ENCODE measurements around the gene COIL. TPM values are rescaled to one million over a fixed set of nuclear protein-coding genes. Genes with fewer than 3 reads are reported as not detected.

Gene COIL
- total RNA-seq, 3 donors from 2014 or later, result 8.8 to 23.0 (median 16.7) TPM

DNA sequence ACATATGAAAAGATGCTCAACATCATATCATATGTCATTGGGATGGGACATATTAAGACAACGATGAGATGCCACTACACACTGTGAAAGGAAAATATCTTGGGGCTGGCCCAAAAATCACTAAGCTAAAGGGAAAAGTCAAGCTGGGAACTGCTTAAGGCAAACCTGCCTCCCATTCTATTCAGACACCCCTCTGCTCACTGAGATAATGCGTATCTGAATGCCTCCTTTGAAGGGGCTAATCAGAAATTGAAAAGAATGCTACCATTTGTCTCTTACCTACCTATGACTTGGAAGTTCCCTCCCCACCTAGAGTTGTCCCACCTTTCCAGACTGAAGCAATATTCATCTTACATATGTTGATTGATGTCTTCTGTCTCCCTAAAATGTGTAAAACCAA is 35.8 kb downstream of the COIL start:
- Histone ChIP-seq H3K27ac (no peak overlapping the region), H3K27me3 (no peaks in the 10 kb centered on the region), H3K9me3 (no peaks in the 10 kb centered on the region), H3K36me3 (no peaks in the 10 kb centered on the region), H3K4me1 (no peaks in the 10 kb centered on the region), H3K4me3 (no peak overlapping the region)
- DNase-seq (ENCODE audit: low spot score in 2 of 2), result no peak
- intact Hi-C loops (cut with DNase I; ENCODE audit: low total_unique reads), result no loop called here
- no peak for TF ChIP-seq POLR2A (IDR thresholded peaks at IDR 0.05)
- TF ChIP-seq, protein P1, sequence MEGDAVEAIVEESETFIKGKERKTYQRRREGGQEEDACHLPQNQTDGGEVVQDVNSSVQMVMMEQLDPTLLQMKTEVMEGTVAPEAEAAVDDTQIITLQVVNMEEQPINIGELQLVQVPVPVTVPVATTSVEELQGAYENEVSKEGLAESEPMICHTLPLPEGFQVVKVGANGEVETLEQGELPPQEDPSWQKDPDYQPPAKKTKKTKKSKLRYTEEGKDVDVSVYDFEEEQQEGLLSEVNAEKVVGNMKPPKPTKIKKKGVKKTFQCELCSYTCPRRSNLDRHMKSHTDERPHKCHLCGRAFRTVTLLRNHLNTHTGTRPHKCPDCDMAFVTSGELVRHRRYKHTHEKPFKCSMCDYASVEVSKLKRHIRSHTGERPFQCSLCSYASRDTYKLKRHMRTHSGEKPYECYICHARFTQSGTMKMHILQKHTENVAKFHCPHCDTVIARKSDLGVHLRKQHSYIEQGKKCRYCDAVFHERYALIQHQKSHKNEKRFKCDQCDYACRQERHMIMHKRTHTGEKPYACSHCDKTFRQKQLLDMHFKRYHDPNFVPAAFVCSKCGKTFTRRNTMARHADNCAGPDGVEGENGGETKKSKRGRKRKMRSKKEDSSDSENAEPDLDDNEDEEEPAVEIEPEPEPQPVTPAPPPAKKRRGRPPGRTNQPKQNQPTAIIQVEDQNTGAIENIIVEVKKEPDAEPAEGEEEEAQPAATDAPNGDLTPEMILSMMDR (IDR thresholded peaks at IDR 0.05), result no peak
- no peak for TF ChIP-seq POLR2AphosphoS5 (IDR thresholded peaks at IDR 0.05)

DNA sequence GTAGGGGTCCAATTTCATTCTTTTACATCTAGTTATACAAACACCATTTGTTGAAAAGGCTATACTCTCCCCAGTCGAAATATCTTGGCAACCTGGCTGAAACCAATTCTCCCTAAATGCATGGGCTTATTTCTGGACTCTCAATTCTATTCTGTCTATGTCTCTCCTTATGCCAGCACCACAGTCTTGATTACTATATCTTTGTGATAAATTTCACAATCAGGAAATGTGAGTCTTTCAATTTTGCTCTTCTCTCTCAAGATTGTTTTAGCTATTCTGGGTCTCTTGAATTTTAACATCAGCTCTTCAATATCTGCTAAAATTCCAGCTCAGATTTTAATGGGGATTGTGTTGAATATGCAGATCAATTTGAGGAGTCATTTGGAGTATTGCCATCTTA is 41.1 kb downstream of the COIL start:
- H3K9me3 ChIP-seq, result no peaks in the 10 kb centered on the region
- intact Hi-C loops (cut with DNase I; ENCODE audit: low total_unique reads), result no loop called here
- no peaks in the 10 kb centered on the region for H3K36me3 ChIP-seq
- H3K27me3 ChIP-seq, result no peaks in the 10 kb centered on the region
- peaks cover 0 to 4% of the 10 kb centered on the region in 2 donors for H3K4me1 ChIP-seq
- H3K27ac ChIP-seq, result no peak overlapping the region
- TF ChIP-seq POLR2A (IDR thresholded peaks at IDR 0.05) (no peak), POLR2AphosphoS5 (IDR thresholded peaks at IDR 0.05) (no peak)
- TF ChIP-seq, protein P1 (IDR thresholded peaks at IDR 0.05), result no peak
- H3K4me3 ChIP-seq, result no peak overlapping the region
- no peak for DNase-seq (ENCODE audit: low spot score in 2 of 2)

DNA sequence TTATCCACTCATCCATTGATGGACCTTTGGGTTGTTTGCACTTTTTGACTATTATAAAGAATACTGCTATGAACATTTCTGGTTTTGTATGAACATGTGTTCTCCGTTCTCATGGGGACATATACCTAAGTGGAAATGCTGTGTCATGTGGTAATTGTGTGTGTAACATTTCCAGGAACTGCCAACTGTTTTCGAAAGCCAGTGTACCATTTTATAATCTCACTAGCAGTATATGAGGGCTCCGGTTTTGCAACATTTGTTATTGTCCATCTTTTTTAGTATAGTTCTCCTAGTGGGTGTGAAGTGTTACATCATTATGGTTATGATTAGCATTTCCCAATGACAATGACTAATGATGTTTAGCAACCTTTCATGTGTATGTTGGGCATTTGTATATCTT is 41.9 kb downstream of the COIL start:
- Histone ChIP-seq H3K4me1 (peaks cover 0 to 4% of the 10 kb centered on the region in 2 donors), H3K27me3 (no peaks in the 10 kb centered on the region), H3K27ac (no peak overlapping the region), H3K4me3 (no peak overlapping the region), H3K36me3 (no peaks in the 10 kb centered on the region), H3K9me3 (no peaks in the 10 kb centered on the region)
- TF ChIP-seq POLR2A (IDR thresholded peaks at IDR 0.05), result no peak
- no peak for DNase-seq (ENCODE audit: low spot score in 2 of 2)
- intact Hi-C loops (cut with DNase I; ENCODE audit: low total_unique reads), result no loop called here

DNA sequence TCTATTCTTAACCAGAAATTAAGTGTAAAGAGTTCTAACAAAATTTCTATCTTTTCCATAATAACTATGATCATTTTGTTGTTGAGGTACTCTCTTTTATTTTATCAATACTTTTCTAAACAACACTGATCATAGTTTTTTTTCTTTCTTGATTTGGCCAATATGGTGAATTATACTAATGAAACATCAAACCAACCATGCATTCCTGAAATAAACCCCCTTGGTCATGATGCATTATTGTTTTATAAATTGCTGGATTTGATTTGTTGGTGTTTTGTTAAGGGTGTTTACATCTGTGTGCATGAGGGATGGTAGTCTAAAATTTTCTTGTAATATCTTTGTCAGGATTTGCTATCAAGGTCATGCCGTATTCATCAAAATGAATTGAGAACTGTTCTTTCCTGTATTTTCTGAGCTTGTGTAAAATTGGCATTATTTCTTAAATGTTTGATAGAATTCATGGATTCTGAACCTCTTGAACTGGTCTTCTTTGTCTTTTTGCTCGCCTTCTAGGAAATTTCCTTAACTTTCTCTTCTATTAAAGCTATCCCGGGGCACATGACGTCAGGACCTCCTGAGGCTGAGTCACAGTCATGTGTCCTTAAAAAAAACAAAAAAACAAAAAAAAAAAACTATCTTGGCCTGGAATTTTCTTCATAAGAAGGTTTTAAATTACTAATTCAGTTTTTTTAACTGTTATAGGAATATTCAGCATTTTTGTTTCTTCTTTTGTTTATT is 43.1 kb downstream of the COIL start:
- Histone ChIP-seq H3K27ac (no peak overlapping the region), H3K36me3 (no peaks in the 10 kb centered on the region), H3K4me3 (no peak overlapping the region), H3K9me3 (no peaks in the 10 kb centered on the region), H3K4me1 (peaks cover 0 to 4% of the 10 kb centered on the region in 2 donors), H3K27me3 (no peaks in the 10 kb centered on the region)
- intact Hi-C loops (cut with DNase I; ENCODE audit: low total_unique reads), result no loop called here
- TF ChIP-seq, protein P1 (IDR thresholded peaks at IDR 0.05), result no peak
- TF ChIP-seq POLR2AphosphoS5 (IDR thresholded peaks at IDR 0.05) (no peak), POLR2A (IDR thresholded peaks at IDR 0.05) (no peak)
- no peak for DNase-seq (ENCODE audit: low spot score in 2 of 2)

DNA sequence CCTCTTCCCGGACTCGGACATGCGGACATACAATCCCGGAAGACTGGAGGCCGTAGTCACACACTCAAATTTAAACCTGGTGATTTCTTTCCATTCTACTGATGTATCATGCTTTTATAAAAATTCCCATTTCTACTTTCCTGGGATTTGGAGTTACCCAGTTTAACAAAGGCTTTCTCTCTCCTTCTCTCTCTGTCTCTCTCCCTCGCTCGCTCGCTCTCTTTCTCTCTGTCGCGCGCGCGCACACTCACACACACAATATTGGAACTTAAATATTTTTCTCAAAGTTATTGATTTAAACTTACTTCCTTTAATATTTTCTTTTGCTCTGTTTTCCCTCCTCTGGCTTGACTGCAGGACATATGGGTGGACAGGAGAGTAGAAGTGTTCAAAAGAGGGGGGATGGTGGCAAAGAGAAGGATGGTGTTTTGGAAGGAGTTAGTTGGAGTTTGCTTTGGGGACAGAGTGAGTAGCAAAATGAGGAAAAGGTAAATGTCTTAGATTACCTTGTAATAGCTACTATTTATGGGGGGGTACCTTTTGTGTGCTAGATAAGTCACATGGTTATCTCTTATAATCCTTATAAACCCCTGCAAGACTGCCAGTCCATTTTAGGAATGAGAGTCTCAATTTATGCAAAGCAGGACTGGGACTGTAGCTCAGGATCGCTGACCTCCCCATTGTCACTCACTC is 46.1 kb downstream of the COIL start:
- H3K36me3 ChIP-seq, result no peaks in the 10 kb centered on the region
- intact Hi-C loops (cut with DNase I; ENCODE audit: low total_unique reads), result no loop called here
- peaks cover 4 to 5% of the 10 kb centered on the region in 2 donors for H3K4me1 ChIP-seq

More for the DNA sequence above, 46.1 kb downstream of the COIL start:
- no peaks in the 10 kb centered on the region for H3K27me3 ChIP-seq
- TF ChIP-seq POLR2AphosphoS5 (IDR thresholded peaks at IDR 0.05), result no peak
- TF ChIP-seq POLR2A (IDR thresholded peaks at IDR 0.05), result no peak
- TF ChIP-seq, protein P1 (IDR thresholded peaks at IDR 0.05), result no peak
- peak overlapping the region; percentile 91 to 92 for H3K27ac ChIP-seq
- no peak for DNase-seq (ENCODE audit: low spot score in 2 of 2)
- H3K9me3 ChIP-seq, result no peaks in the 10 kb centered on the region
- H3K4me3 ChIP-seq, result peak overlapping the region; percentile 84 to 95 (median 94)
